Suprapubic skin (tissue), 4 donors: ENCODE results near the gene ALG14. TPM values are rescaled to one million over a fixed set of nuclear protein-coding genes. Genes with fewer than 3 reads are reported as not detected.

Experiments used
- DNase-seq, 2 donors: peaks; one replicate each; pipeline ENCODE4 v3.0.0-alpha.2; 2019; ENCODE audit warnings: low spot score in 2 of 2
- H3K27ac ChIP-seq: fragments of 200-600 bp; sonication (generic); one replicate; pipeline ENCODE4 v1.5.1; 2019
- H3K27me3 ChIP-seq: fragments of 200-600 bp; sonication (generic); one replicate; pipeline ENCODE4 v1.5.1; 2019
- H3K36me3 ChIP-seq: fragments of 200-600 bp; sonication (generic); one replicate; pipeline ENCODE4 v1.5.1; 2019
- H3K4me1 ChIP-seq: fragments of 200-600 bp; sonication (generic); one replicate; pipeline ENCODE4 v1.5.1; 2019
- H3K4me3 ChIP-seq: fragments of 200-600 bp; sonication (generic); one replicate; pipeline ENCODE4 v1.5.1; 2019; ENCODE audit warnings: mild to moderate bottlenecking
- H3K9me3 ChIP-seq: fragments of 200-600 bp; sonication (generic); one replicate; pipeline ENCODE4 v1.5.1; 2019
- CTCF ChIP-seq, 2 donors: fragments of 200-600 bp in 1 of 2; fragments of 450-650 bp in 1 of 2; sonication (generic) in 1 of 2; IDR thresholded peaks; one replicate each; pipeline ENCODE4 v1.5.1; 2016 to 2019; ENCODE audit warnings: antibody characterized with exemption in 2 of 2, mild to moderate bottlenecking in 1 of 2, moderate library complexity in 1 of 2
- EP300 ChIP-seq: sonication (generic); formaldehyde crosslinking; IDR thresholded peaks from one replicate; pipeline ENCODE4 v1.6.1; 2017; ENCODE audit warnings: antibody characterized with exemption
- POLR2A ChIP-seq, 2 donors: fragments of 450-650 bp; IDR thresholded peaks; one replicate each; pipeline ENCODE4 v1.6.1; 2017; ENCODE audit warnings: antibody characterized with exemption in 2 of 2, mild to moderate bottlenecking in 2 of 2, moderate library complexity in 2 of 2
- POLR2AphosphoS5 ChIP-seq, 3 donors: sonication (generic); formaldehyde crosslinking; IDR thresholded peaks; one replicate each; pipeline ENCODE4 v1.6.1; 2017; ENCODE audit warnings: antibody characterized with exemption in 3 of 3
- WGBS: methylation state at CpG from one replicate; pipeline ENCODE4 v1.1.5; 2018; 5-methylcytosine and 5-hydroxymethylcytosine counted together
- total RNA-seq, 4 donors: library from RNA; depleted of rRNA; stranded (reverse); fragments of >200 nt; gene quantifications; one replicate each; pipeline ENCODE4 v1.1.0, GENCODE V29; 2016

ALG14 gene
- total RNA-seq, 4 donors from 2014 or later: 0.80 to 1.6 (median 1.1) TPM

GRCh38 chr1:95010158-95010557, 62.6 kb downstream of the ALG14 start:
- Histone ChIP-seq H3K36me3 (no peaks in the 10 kb centered on the region), H3K27me3 (no peaks in the 10 kb centered on the region), H3K4me3 (no peak overlapping the region), H3K4me1 (peaks cover 26% of the 10 kb centered on the region), H3K9me3 (no peaks in the 10 kb centered on the region), H3K27ac (no peak overlapping the region)
- TF ChIP-seq POLR2A (IDR thresholded peaks at IDR 0.05) (no peak), CTCF (IDR thresholded peaks at IDR 0.05) (no peak), POLR2AphosphoS5 (IDR thresholded peaks at IDR 0.05) (no peak), EP300 (no peak)
- DNase-seq: no peak

DNA sequence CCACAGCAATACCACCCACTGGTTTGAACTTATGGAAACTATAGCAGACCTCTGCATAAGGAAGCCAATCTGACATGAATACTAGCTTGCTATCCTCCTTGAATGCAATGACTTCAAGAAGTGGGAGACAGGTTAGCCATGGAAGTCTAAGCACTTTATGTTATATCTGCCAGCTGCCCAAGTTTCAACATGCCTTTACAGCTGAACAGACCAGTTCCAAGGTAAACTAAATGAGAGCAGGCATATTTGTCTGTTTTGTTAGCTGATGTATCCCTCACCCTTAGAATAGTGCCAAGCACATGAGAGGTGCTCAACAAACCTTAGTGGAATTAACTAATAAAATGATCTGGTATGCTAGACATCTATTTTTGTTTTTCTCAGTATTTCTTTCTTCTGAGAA, 65.1 kb downstream of the ALG14 start:
- no peak for TF ChIP-seq POLR2A (IDR thresholded peaks at IDR 0.05)
- TF ChIP-seq CTCF (IDR thresholded peaks at IDR 0.05): no peak
- TF ChIP-seq POLR2AphosphoS5 (IDR thresholded peaks at IDR 0.05): no peak
- no peak for TF ChIP-seq EP300
- peaks cover 10% of the 10 kb centered on the region for H3K4me1 ChIP-seq
- no peak overlapping the region for H3K4me3 ChIP-seq
- no peak overlapping the region for H3K27ac ChIP-seq
- H3K27me3 ChIP-seq: no peaks in the 10 kb centered on the region
- H3K9me3 ChIP-seq: no peaks in the 10 kb centered on the region
- H3K36me3 ChIP-seq: no peaks in the 10 kb centered on the region
- no peak for DNase-seq

DNA sequence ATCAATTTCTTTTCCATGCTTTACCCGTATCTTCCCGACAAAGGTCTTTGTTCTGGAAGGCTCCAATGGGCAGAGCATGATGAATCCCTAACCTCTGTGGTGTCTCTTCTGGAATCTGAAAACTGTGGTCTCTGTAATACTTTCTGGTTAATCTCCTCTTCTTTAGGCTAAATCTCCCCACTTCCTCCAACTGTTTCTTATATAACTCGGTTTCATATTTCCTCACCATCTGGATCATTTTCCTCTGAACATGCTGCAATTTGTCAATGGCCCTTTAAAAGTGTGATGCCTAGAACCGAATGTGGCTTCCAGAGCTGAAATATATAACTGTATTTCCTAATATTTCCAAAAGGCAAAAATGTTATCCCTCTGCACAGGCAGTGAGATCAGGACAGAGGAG, 66.1 kb downstream of the ALG14 start:
- TF ChIP-seq CTCF (IDR thresholded peaks at IDR 0.05): no peak
- TF ChIP-seq POLR2AphosphoS5 (IDR thresholded peaks at IDR 0.05): no peak
- TF ChIP-seq POLR2A (IDR thresholded peaks at IDR 0.05): no peak
- no peak for TF ChIP-seq EP300
- Histone ChIP-seq H3K4me3 (no peak overlapping the region), H3K4me1 (peaks cover 19% of the 10 kb centered on the region), H3K27ac (no peak overlapping the region), H3K27me3 (no peaks in the 10 kb centered on the region), H3K9me3 (no peaks in the 10 kb centered on the region), H3K36me3 (no peaks in the 10 kb centered on the region)
- WGBS: 70% methylated on average over 4 of the region's 4 CpGs
- no peak for DNase-seq

DNA sequence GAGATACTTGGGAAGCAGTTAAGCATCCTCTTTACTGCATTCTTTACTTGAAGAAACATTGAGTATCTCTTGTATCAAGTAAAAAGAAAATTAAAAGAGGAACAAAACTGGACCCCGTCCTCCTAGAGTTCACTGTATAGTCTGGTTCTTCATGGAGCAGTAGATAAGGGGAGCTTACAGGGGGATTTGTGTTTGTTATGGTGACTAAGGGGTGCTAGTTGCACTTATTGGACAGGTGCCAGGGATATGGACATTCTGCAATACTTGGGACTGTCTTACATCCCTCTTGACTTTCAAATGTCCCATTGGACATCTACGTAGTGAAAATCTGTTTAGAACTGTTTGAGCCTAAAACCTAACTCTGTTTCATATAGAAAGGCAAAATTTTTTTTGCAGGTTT, 67.2 kb downstream of the ALG14 start:
- H3K27ac ChIP-seq: no peak overlapping the region
- H3K27me3 ChIP-seq: no peaks in the 10 kb centered on the region
- 61% methylated on average over 2 of the region's 2 CpGs for WGBS

GRCh38 chr1:95004013-95004412, 68.7 kb downstream of the ALG14 start:
- Histone ChIP-seq H3K9me3 (no peaks in the 10 kb centered on the region), H3K4me1 (peaks cover 19% of the 10 kb centered on the region), H3K36me3 (no peaks in the 10 kb centered on the region), H3K4me3 (no peak overlapping the region), H3K27me3 (no peaks in the 10 kb centered on the region), H3K27ac (no peak overlapping the region)
- TF ChIP-seq POLR2AphosphoS5 (IDR thresholded peaks at IDR 0.05) (no peak), CTCF (IDR thresholded peaks at IDR 0.05) (no peak), EP300 (no peak)
- DNase-seq: no peak
- 84% methylated on average over 7 of the region's 7 CpGs for WGBS

More for the DNA sequence above, 67.2 kb downstream of the ALG14 start:
- Histone ChIP-seq H3K9me3 (no peaks in the 10 kb centered on the region), H3K36me3 (no peaks in the 10 kb centered on the region), H3K4me1 (peaks cover 19% of the 10 kb centered on the region), H3K4me3 (no peak overlapping the region)
- TF ChIP-seq POLR2AphosphoS5 (IDR thresholded peaks at IDR 0.05) (no peak), EP300 (no peak), POLR2A (IDR thresholded peaks at IDR 0.05) (no peak), CTCF (IDR thresholded peaks at IDR 0.05) (no peak)
- no peak for DNase-seq
